DND-41 (cell line): Measurements from ENCODE around the gene CLEC12A.
"Not testable (repeated sequence)": the region's sequence is repeated elsewhere in the genome, so short reads cannot be mapped to it uniquely, and the experiment has no call there.

Experiments
- ATAC-seq: fragments of 200-7000 bp; cut with Tn5 transposase; 3 replicates; pipeline ENCODE4 v1.9.1; 2021; ENCODE audit warnings: low read depth; ENCODE audit not compliant: insufficient read depth
- DNase-seq: peaks from one replicate; pipeline ENCODE4 v3.0.0-alpha.2; 2020
- H2AFZ ChIP-seq: 2 replicates; pipeline ENCODE4 v1.6.0; 2012; ENCODE audit warnings: low read depth, low read length
- H3K27ac ChIP-seq: 2 replicates; pipeline ENCODE4 v1.5.1; 2012; ENCODE audit warnings: low read length, inconsistent platforms
- H3K27me3 ChIP-seq: fragments of 200-600 bp; sonication (generic); 2 replicates; pipeline ENCODE4 v1.6.0; 2012; ENCODE audit warnings: low read length, mild to moderate bottlenecking, inconsistent platforms; ENCODE audit not compliant: insufficient read depth, poor library complexity
- H3K36me3 ChIP-seq: 2 replicates; pipeline ENCODE4 v1.5.1; 2012; ENCODE audit warnings: low read length, inconsistent platforms; ENCODE audit not compliant: insufficient read depth
- H3K4me1 ChIP-seq: 2 replicates; pipeline ENCODE4 v1.5.1; 2012; ENCODE audit warnings: mild to moderate bottlenecking, low read length; ENCODE audit not compliant: insufficient read depth
- H3K4me2 ChIP-seq: 2 replicates; pipeline ENCODE4 v1.6.0; 2012; ENCODE audit warnings: mild to moderate bottlenecking, moderate library complexity, low read length, inconsistent platforms; ENCODE audit not compliant: insufficient read depth
- H3K4me3 ChIP-seq, 2 experiments: fragments of 200-600 bp in 1 of 2; shearing (Covaris generic) in 1 of 2; 2 replicates each; pipeline ENCODE4 v1.5.1; 2012 to 2016; ENCODE audit warnings: inconsistent platforms in 2 of 2, low read length in 2 of 2, mild to moderate bottlenecking in 2 of 2, low read depth in 1 of 2, moderate library complexity in 1 of 2
- H3K79me2 ChIP-seq: 2 replicates; pipeline ENCODE4 v1.6.0; 2012; ENCODE audit warnings: low read length, inconsistent platforms; ENCODE audit not compliant: insufficient read depth
- H3K9ac ChIP-seq: 2 replicates; pipeline ENCODE4 v1.6.0; 2012; ENCODE audit warnings: low read depth, mild to moderate bottlenecking, inconsistent platforms, low read length, moderate library complexity
- H3K9me3 ChIP-seq: 2 replicates; pipeline ENCODE4 v1.5.1; 2012; ENCODE audit warnings: low read length, moderate library complexity, mild to moderate bottlenecking, inconsistent platforms; ENCODE audit not compliant: insufficient read depth, severe bottlenecking
- H4K20me1 ChIP-seq: 2 replicates; pipeline ENCODE4 v1.6.0; 2012; ENCODE audit warnings: low read length; ENCODE audit not compliant: insufficient read depth
- EZH2 ChIP-seq: IDR thresholded peaks from 3 replicates; pipeline ENCODE4 v1.6.1; 2012; ENCODE audit warnings: borderline replicate concordance, low read depth, mild to moderate bottlenecking, moderate library complexity, low read length, inconsistent platforms; ENCODE audit not compliant: severe bottlenecking
- TF ChIP-seq, protein P1 (sequence below): IDR thresholded peaks from 2 replicates; pipeline ENCODE4 v1.5.1; 2012; ENCODE audit warnings: borderline replicate concordance, low read length, moderate library complexity, mild to moderate bottlenecking; ENCODE audit not compliant: poor library complexity, severe bottlenecking; ENCODE audit errors: extremely low read depth

The CLEC12A gene

DNA sequence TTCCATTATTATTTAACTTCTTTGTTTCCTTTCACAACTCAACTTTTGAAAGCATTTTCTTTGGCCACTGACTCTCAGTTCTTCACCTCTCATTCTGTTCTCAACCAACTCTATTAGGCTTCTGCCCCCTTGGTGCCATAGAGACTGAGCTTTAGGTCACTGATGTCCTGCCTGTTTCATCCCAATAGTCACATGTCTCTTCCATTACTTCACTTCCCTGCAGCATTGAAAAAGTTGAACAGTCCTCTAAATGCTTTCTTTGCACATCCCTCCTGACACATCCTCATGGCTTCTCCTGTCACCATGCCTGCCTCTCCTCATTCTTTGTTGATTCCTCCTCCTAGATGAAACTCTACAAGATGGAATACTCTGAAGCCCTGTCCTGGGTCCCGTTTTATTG, 2.7 kb downstream of the CLEC12A start:
- Histone ChIP-seq H3K27me3 (peaks cover 18% of the 10 kb centered on the region), H3K36me3 (no peaks in the 10 kb centered on the region), H3K9ac (no peak overlapping the region), H4K20me1 (no peaks in the 10 kb centered on the region), H3K27ac (no peak overlapping the region), H3K4me1 (peaks cover 7% of the 10 kb centered on the region; the same call in 1 of the 2 replicates), H2AFZ (no peak overlapping the region), H3K79me2 (no peaks in the 10 kb centered on the region), H3K4me3 (no peak overlapping the region), H3K4me2 (no peak overlapping the region), H3K9me3 (no peaks in the 10 kb centered on the region)
- TF ChIP-seq, protein P1, sequence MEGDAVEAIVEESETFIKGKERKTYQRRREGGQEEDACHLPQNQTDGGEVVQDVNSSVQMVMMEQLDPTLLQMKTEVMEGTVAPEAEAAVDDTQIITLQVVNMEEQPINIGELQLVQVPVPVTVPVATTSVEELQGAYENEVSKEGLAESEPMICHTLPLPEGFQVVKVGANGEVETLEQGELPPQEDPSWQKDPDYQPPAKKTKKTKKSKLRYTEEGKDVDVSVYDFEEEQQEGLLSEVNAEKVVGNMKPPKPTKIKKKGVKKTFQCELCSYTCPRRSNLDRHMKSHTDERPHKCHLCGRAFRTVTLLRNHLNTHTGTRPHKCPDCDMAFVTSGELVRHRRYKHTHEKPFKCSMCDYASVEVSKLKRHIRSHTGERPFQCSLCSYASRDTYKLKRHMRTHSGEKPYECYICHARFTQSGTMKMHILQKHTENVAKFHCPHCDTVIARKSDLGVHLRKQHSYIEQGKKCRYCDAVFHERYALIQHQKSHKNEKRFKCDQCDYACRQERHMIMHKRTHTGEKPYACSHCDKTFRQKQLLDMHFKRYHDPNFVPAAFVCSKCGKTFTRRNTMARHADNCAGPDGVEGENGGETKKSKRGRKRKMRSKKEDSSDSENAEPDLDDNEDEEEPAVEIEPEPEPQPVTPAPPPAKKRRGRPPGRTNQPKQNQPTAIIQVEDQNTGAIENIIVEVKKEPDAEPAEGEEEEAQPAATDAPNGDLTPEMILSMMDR, result no peak
- no peak for TF ChIP-seq EZH2
- ATAC-seq (no peak), DNase-seq (no peak)

DNA sequence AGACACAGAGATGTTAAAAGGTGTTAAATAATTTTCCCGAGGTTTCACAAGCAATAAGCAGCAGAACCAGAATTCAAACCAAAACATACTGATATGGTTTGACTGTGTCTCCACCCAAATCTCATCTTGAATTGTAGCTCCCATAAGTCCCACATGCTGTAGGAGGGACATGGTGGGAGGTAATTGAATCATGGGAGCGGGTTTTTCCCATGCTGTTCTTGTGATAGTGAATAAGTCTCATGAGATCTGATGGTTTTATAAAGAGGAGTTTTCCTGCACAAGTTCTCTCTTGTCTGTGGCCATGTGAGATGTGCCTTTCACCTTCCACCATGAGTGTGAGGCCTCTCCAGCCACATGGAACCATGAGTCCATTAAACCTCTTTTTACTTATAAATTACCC, 3.5 kb downstream of the CLEC12A start:
- H3K9me3 ChIP-seq, H2AFZ ChIP-seq, ATAC-seq, H3K79me2 ChIP-seq, H3K9ac ChIP-seq, H3K36me3 ChIP-seq, H4K20me1 ChIP-seq, H3K4me2 ChIP-seq, H3K27ac ChIP-seq, H3K4me1 ChIP-seq, DNase-seq, H3K4me3 ChIP-seq: not testable (repeated sequence)
- H3K27me3 ChIP-seq, result peaks cover 19% of the 10 kb centered on the region

DNA sequence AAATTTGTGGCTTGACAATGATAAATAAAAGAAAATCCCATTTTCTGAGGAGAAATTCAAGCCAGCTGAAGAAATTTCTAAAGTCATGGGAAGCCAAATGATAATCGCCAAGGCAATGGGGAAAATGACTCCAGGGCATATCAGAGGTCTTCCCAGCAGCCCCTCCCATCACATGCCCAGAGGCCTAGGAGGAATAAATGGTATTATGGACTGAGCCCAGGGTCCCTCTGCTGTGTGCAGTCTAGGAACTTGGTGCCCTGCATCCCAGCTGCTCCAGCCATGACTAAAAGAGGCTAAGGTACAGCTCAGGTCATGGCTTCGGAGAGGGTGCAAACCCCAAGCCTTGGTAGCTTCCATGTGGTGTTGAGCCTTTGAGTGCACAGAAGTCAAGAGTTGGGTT, 4.4 kb downstream of the CLEC12A start:
- Histone ChIP-seq H3K4me3 (no peak overlapping the region), H3K4me2 (no peak overlapping the region), H3K4me1 (peaks cover 4% of the 10 kb centered on the region; the same call in 1 of the 2 replicates), H3K27me3 (peaks cover 19% of the 10 kb centered on the region), H2AFZ (no peak overlapping the region), H3K79me2 (no peaks in the 10 kb centered on the region), H3K9me3 (no peaks in the 10 kb centered on the region), H4K20me1 (no peaks in the 10 kb centered on the region), H3K9ac (no peak overlapping the region), H3K36me3 (no peaks in the 10 kb centered on the region), H3K27ac (no peak overlapping the region)
- DNase-seq (no peak), ATAC-seq (no peak)
- TF ChIP-seq, protein P1, result no peak
- TF ChIP-seq EZH2, result no peak

DNA sequence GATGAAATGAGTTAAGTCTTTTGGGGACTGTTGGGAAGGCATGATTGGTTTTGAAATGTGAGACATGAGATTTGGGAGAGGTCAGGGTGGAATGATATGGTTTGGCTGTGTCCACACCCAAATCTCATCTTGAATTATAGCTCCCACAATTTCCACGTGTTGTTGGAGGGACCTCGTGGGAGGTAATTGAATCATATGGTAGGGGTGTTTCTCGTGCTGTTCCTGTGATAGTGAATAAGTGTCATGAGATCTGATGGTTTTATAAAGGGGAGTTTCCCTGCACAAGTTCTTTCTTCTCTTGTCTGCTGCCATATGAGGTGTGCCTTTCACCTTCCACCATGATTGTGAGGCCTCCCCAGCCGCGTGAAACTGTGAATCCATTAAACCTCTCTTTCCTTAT, 5.4 kb downstream of the CLEC12A start:
- not testable (repeated sequence) for H3K36me3 ChIP-seq, DNase-seq, H3K27ac ChIP-seq, H3K9ac ChIP-seq, ATAC-seq, H3K4me1 ChIP-seq, H3K4me2 ChIP-seq, H2AFZ ChIP-seq, H3K4me3 ChIP-seq, H3K9me3 ChIP-seq, H4K20me1 ChIP-seq, H3K79me2 ChIP-seq
- peaks cover 19% of the 10 kb centered on the region for H3K27me3 ChIP-seq

DNA sequence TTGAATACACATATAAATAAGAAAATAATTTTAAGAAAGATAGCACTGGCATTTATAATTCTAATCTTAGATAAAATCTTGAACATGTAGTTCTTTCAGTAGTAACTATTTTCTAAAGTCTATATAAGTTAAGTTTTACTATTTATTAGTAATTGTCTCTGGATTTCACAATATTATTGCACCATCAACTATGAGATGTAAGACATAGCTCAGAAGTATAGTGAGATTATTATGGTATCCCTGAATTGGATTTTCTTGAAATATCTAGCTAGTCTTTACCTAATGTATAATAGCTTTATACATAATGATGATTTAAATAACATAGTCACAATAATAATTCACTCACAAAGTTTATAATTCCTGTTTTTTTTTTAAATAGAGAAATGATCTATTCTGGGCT, 6.7 kb downstream of the CLEC12A start:
- H3K79me2 ChIP-seq, result no peaks in the 10 kb centered on the region
- DNase-seq (no peak), ATAC-seq (no peak)
- H2AFZ ChIP-seq, result no peak overlapping the region
- no peak overlapping the region for H3K4me2 ChIP-seq
- no peaks in the 10 kb centered on the region for H3K9me3 ChIP-seq
- TF ChIP-seq EZH2, result no peak
- TF ChIP-seq, protein P1, result no peak
- H4K20me1 ChIP-seq, result no peaks in the 10 kb centered on the region
- H3K27ac ChIP-seq, result no peak overlapping the region
- peaks cover 23% of the 10 kb centered on the region for H3K27me3 ChIP-seq
- no peak overlapping the region for H3K9ac ChIP-seq
- no peaks in the 10 kb centered on the region for H3K4me1 ChIP-seq
- H3K36me3 ChIP-seq, result no peaks in the 10 kb centered on the region
- no peak overlapping the region for H3K4me3 ChIP-seq
